GM12878 (cell line): ENCODE data around the gene ELN. TPM values are rescaled to one million over a fixed set of nuclear protein-coding genes. Genes with fewer than 3 reads are reported as not detected.

Experiments
- ATAC-seq: fragments of 200-7000 bp; cut with Tn5 transposase; 3 replicates; pipeline ENCODE4 v1.9.1; 2020; ENCODE audit warnings: mild to moderate bottlenecking, moderate library complexity
- BruUV-seq: library from RNA; stranded (reverse); fragments of 400-500 nt; replicated peaks from 2 replicates; lab custom pipeline; 2021; lab: Mats Ljungman, UMichigan
- CTCF ChIA-PET: fragments of 300-600 bp; sonication (Branson Sonifier 250); formaldehyde crosslinking; extraction: SDS; loops from one replicate; lab custom pipeline; 2021; ENCODE audit warnings: inconsistent platforms; lab: Yijun Ruan, JAX
- POLR2A ChIA-PET: fragments of 350-600 bp; formaldehyde crosslinking; extraction: SDS; loops from one replicate; lab custom pipeline; 2021; ENCODE audit warnings: inconsistent platforms; lab: Charles Lee
- RAD21 ChIA-PET: fragments of 300-600 bp; sonication (Branson Sonifier 250); formaldehyde crosslinking; loops from one replicate; lab custom pipeline; 2023; ENCODE audit warnings: antibody characterized with exemption; ENCODE audit not compliant: unreplicated experiment; lab: Charles Lee
- SMC1A ChIA-PET: fragments of 300-600 bp; sonication (Branson Sonifier 250); formaldehyde crosslinking; loops from one replicate; lab custom pipeline; 2023; ENCODE audit not compliant: unreplicated experiment, uncharacterized antibody; lab: Charles Lee
- DNase-seq: peaks from one replicate; pipeline ENCODE4 v3.0.0-alpha.2; 2011; ENCODE audit warnings: low read depth, low spot score
- FAIRE-seq: peaks from 3 replicates; lab custom pipeline; 2011; peaks lifted over from hg19 to GRCh38; lab: Jason Lieb, UNC
- H2AFZ ChIP-seq: 2 replicates; pipeline ENCODE4 v1.6.0; 2011; ENCODE audit warnings: low read depth, low read length, control low read depth; ENCODE audit not compliant: control insufficient read depth
- H3K27ac ChIP-seq: 2 replicates; pipeline ENCODE4 v1.5.1; 2011; ENCODE audit warnings: control low read depth; ENCODE audit not compliant: control insufficient read depth, insufficient read depth
- H3K27me3 ChIP-seq, 2 experiments: replicated peaks in 1 of 2; 2 replicates each; pipeline versions ENCODE4 v1.6.0 to v1.6.1; 2011; ENCODE audit warnings: low read length in 1 of 2; ENCODE audit not compliant: control insufficient read depth in 2 of 2, insufficient read depth in 2 of 2
- H3K36me3 ChIP-seq, 2 experiments: 2 replicates each; pipeline ENCODE4 v1.5.1; 2011; ENCODE audit warnings: low read length in 1 of 2; ENCODE audit not compliant: control insufficient read depth in 2 of 2, insufficient read depth in 2 of 2
- H3K4me1 ChIP-seq: 2 replicates; pipeline ENCODE4 v1.6.1; 2011; ENCODE audit warnings: mild to moderate bottlenecking, low read length, moderate library complexity, mixed read lengths; ENCODE audit not compliant: control insufficient read depth, insufficient read depth
- H3K4me2 ChIP-seq: 2 replicates; pipeline ENCODE4 v1.6.0; 2011; ENCODE audit warnings: control low read depth; ENCODE audit not compliant: control insufficient read depth, insufficient read depth
- H3K4me3 ChIP-seq: fragments of 200-600 bp; sonication (generic); 2 replicates; pipeline ENCODE4 v1.5.1; 2016
- H3K79me2 ChIP-seq: 2 replicates; pipeline ENCODE4 v1.6.0; 2011; ENCODE audit warnings: low read length; ENCODE audit not compliant: control insufficient read depth, insufficient read depth
- H3K9ac ChIP-seq: 2 replicates; pipeline ENCODE4 v1.8.0; 2011; ENCODE audit warnings: low read length, control low read depth, mixed read lengths; ENCODE audit not compliant: control insufficient read depth, insufficient read depth
- H3K9me3 ChIP-seq: replicated peaks from 3 replicates; pipeline ENCODE4 v1.5.1; 2011; ENCODE audit warnings: mild to moderate bottlenecking, low read length; ENCODE audit not compliant: control insufficient read depth, insufficient read depth
- H4K20me1 ChIP-seq: 2 replicates; pipeline ENCODE4 v1.6.0; 2011; ENCODE audit not compliant: control insufficient read depth, insufficient read depth
- ATF3 ChIP-seq: IDR thresholded peaks from 2 replicates; pipeline ENCODE4 v1.6.1; 2011; ENCODE audit warnings: low read depth, mild to moderate bottlenecking, low read length, moderate library complexity, borderline replicate concordance; ENCODE audit errors: extremely low read depth
- EGR1 ChIP-seq, 2 experiments: IDR thresholded peaks; 1 replicate in 1 of 2; 2 replicates in 1 of 2; pipeline ENCODE4 v1.6.1; 2011 to 2012; ENCODE audit warnings: low read depth in 2 of 2, low read length in 2 of 2, borderline replicate concordance in 1 of 2, mild to moderate bottlenecking in 1 of 2, moderate library complexity in 1 of 2
- ESRRA ChIP-seq: IDR thresholded peaks from 2 replicates; pipeline ENCODE4 v1.6.1; 2012; ENCODE audit warnings: mild to moderate bottlenecking, low read length, improper control_type of control experiment
- IRF5 ChIP-seq: fragments of 450-650 bp; IDR thresholded peaks from 2 replicates; pipeline ENCODE4 v1.6.1; 2017; ENCODE audit warnings: borderline replicate concordance
- JUND ChIP-seq: IDR thresholded peaks from 2 replicates; pipeline ENCODE4 v1.6.1; 2012; ENCODE audit warnings: low read depth, mild to moderate bottlenecking, low read length, improper control_type of control experiment, moderate library complexity
- KAT2A ChIP-seq: conservative IDR thresholded peaks from 2 replicates; pipeline ENCODE4 v1.6.1; 2011; ENCODE audit warnings: low read depth, low read length; ENCODE audit not compliant: control insufficient read depth
- MXI1 ChIP-seq: fragments of 150-350 bp; IDR thresholded peaks from 2 replicates; pipeline ENCODE4 v1.6.1; 2011; ENCODE audit warnings: low read depth, mild to moderate bottlenecking, inconsistent platforms, low read length, improper control_type of control experiment
- NR2F1 ChIP-seq: fragments of 450-650 bp; conservative IDR thresholded peaks from 2 replicates; pipeline ENCODE4 v1.6.1; 2017; ENCODE audit warnings: mild to moderate bottlenecking
- RAD51 ChIP-seq: fragments of 450-650 bp; IDR thresholded peaks from 2 replicates; pipeline ENCODE4 v1.6.1; 2016; ENCODE audit warnings: moderate library complexity, mild to moderate bottlenecking, inconsistent platforms
- REST ChIP-seq: IDR thresholded peaks from 2 replicates; pipeline ENCODE4 v1.6.1; 2012; ENCODE audit warnings: mild to moderate bottlenecking, low read depth, low read length
- YY1 ChIP-seq: IDR thresholded peaks from 2 replicates; pipeline ENCODE4 v1.6.1; 2011; ENCODE audit warnings: low read depth, mild to moderate bottlenecking, low read length
- ZNF217 ChIP-seq: fragments of 450-650 bp; IDR thresholded peaks from 2 replicates; pipeline ENCODE4 v1.6.1; 2017; ENCODE audit warnings: antibody characterized with exemption, mild to moderate bottlenecking
- WGBS: methylation state at CpG from one replicate; pipeline ENCODE4 v1.1.6; 2016; ENCODE audit warnings: low lambda C conversion rate; ENCODE audit not compliant: insufficient replicate concordance, insufficient coverage; ENCODE audit errors: missing lambda C conversion rate; 5-methylcytosine and 5-hydroxymethylcytosine counted together
- in situ Hi-C: fragments of 300-500 bp; cut with MboI; formaldehyde crosslinking; loops from 9 replicates; pipeline ENCODE4 v1.14.3; 2018; ENCODE audit warnings: mixed read lengths
- intact Hi-C: fragments of 100-400 bp; cut with micrococcal nuclease; formaldehyde crosslinking; loops from one replicate; pipeline ENCODE4 v1.14.2; 2022; ENCODE audit not compliant: unreplicated experiment
- polyA plus RNA-seq, 11 experiments: library from polyadenylated mRNA; depleted of rRNA in 4 of 11; unstranded in 6 of 11; stranded (reverse) in 5 of 11; fragments of >200 nt; fragmentation: Nextera tagmentation in 4 of 11; fragmentation: Illumina TruSeq in 1 of 11; extraction: Ambion mirVana in 4 of 11; extraction: Trizol in 1 of 11; gene quantifications; 1 replicate in 1 of 11; 2 replicates in 10 of 11; pipeline versions ENCODE4 v1.2.1 to v1.2.3, GENCODE V29; 2011 to 2016; ENCODE audit warnings: inconsistent platforms in 2 of 11, missing spikeins in 2 of 11, low read depth in 1 of 11
- total RNA-seq, 4 experiments: library from RNA; depleted of rRNA in 3 of 4; stranded (reverse); fragments of >200 nt in 3 of 4; fragmentation: Illumina TruSeq in 1 of 4; extraction: Trizol in 1 of 4; gene quantifications; 2 replicates each; pipeline versions ENCODE4 v1.2.1 to v1.2.3, GENCODE V29; 2013 to 2021
- TF ChIP-seq, protein P1 (sequence below): fragments of 450-650 bp; conservative IDR thresholded peaks from 2 replicates; pipeline ENCODE4 v1.6.1; 2017; ENCODE audit warnings: mild to moderate bottlenecking, moderate library complexity

The ELN gene
- total and polyA plus RNA-seq, 10 of the 15 experiments (the other 5 are each of a cell fraction or from before 2014, with no cell fraction given): 0.08 to 0.27 (median 0.23) TPM; not detected in 7

DNA sequence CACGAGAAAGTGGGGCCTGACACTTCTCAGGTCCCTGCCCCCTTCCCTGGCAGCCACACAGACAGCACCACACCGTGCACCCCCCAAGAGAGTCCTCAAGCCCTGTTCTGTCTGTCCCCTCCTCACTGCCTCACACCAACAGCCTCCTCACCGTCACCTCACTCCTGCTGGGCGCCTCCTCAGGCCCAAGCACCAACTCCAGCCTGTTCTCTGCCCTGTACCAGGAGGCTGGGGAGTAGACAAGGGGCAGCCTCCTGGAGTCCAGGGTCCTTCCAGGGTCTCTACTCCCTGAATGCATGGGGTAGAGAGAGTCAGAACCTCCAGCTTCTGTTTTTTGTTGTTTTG lies 26.9 kb upstream of the ELN start:
- FAIRE-seq: no peak
- Histone ChIP-seq H3K27me3 (no peaks in the 10 kb centered on the region), H3K36me3 (no peaks in the 10 kb centered on the region), H3K27ac (no peak overlapping the region), H3K4me2 (no peak overlapping the region), H2AFZ (no peak overlapping the region), H3K9me3 (no peaks in the 10 kb centered on the region), H4K20me1 (no peaks in the 10 kb centered on the region), H3K9ac (no peak overlapping the region), H3K4me3 (no peak overlapping the region), H3K4me1 (no peaks in the 10 kb centered on the region; the same call in 1 of the 2 replicates), H3K79me2 (no peaks in the 10 kb centered on the region)
- TF ChIP-seq REST (no peak), YY1 (no peak), RAD51 (no peak), KAT2A (no peak), EGR1 (IDR thresholded peaks at IDR 0.05; ENCODE audit: borderline replicate concordance in 1 of 2, low read depth in 2 of 2, low read length in 2 of 2) (no peak), JUND (no peak), ATF3 (no peak), MXI1 (no peak), NR2F1 (no peak), IRF5 (no peak), ESRRA (no peak), ZNF217 (no peak)
- TF ChIP-seq, protein P1, sequence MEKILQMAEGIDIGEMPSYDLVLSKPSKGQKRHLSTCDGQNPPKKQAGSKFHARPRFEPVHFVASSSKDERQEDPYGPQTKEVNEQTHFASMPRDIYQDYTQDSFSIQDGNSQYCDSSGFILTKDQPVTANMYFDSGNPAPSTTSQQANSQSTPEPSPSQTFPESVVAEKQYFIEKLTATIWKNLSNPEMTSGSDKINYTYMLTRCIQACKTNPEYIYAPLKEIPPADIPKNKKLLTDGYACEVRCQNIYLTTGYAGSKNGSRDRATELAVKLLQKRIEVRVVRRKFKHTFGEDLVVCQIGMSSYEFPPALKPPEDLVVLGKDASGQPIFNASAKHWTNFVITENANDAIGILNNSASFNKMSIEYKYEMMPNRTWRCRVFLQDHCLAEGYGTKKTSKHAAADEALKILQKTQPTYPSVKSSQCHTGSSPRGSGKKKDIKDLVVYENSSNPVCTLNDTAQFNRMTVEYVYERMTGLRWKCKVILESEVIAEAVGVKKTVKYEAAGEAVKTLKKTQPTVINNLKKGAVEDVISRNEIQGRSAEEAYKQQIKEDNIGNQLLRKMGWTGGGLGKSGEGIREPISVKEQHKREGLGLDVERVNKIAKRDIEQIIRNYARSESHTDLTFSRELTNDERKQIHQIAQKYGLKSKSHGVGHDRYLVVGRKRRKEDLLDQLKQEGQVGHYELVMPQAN: no peak
- DNase-seq: no peak
- SMC1A ChIA-PET: no interaction called here
- POLR2A ChIA-PET: no interaction called here
- intact Hi-C loops: no loop called here
- no peak for ATAC-seq
- in situ Hi-C loops: no loop called here
- WGBS: 19% methylated on average over 4 of the region's 4 CpGs
- BruUV-seq: no TSS peak
- RAD21 ChIA-PET: no interaction called here
- CTCF ChIA-PET: no interaction called here
